ENCODE data around the gene HOXA3. TPM values are rescaled to one million over a fixed set of nuclear protein-coding genes. Genes with fewer than 3 reads are reported as not detected.

The HOXA3 gene
- total RNA-seq, 1 donor from 2014 or later = 209 TPM

GRCh38 chr7:27198871-27199801 lies 46.8 kb upstream of the HOXA3 start:
- Mint-ChIP-seq H3K4me1 (peaks cover 20% of the 10 kb centered on the region), H3K9me3 (no peaks in the 10 kb centered on the region), H3K27ac (peak overlapping the region; percentile 79), H3K36me3 (no peaks in the 10 kb centered on the region), H3K27me3 (ENCODE audit: low read depth) (peaks cover 90% of the 10 kb centered on the region), H3K4me3 (peak overlapping the region; percentile 81)
- TF ChIP-seq CTCF (IDR thresholded peaks at IDR 0.05; ENCODE audit: unreplicated experiment) = no peak
- DNase-seq (ENCODE audit: low spot score in 2 of 2, unreplicated experiment in 2 of 2) = peak in 1 of 2 experiments; percentile 51

GRCh38 chr7:27198138-27198841 lies 45.9 kb upstream of the HOXA3 start:
- peaks cover 90% of the 10 kb centered on the region for H3K27me3 Mint-ChIP-seq (ENCODE audit: low read depth)
- peaks cover 24% of the 10 kb centered on the region for H3K4me1 Mint-ChIP-seq
- peak in 1 of 2 experiments; percentile 40 for DNase-seq (ENCODE audit: low spot score in 2 of 2, unreplicated experiment in 2 of 2)
- H3K27ac Mint-ChIP-seq = peak overlapping the region; percentile 11
- H3K4me3 Mint-ChIP-seq = peak overlapping the region; percentile 81
- no peaks in the 10 kb centered on the region for H3K36me3 Mint-ChIP-seq
- no peaks in the 10 kb centered on the region for H3K9me3 Mint-ChIP-seq
- TF ChIP-seq CTCF (IDR thresholded peaks at IDR 0.05; ENCODE audit: unreplicated experiment) = no peak

- peak overlapping the region; percentile 11 for H3K27ac Mint-ChIP-seq
- no peak for DNase-seq (ENCODE audit: low spot score in 2 of 2, unreplicated experiment in 2 of 2)
- no peaks in the 10 kb centered on the region for H3K36me3 Mint-ChIP-seq
- H3K4me3 Mint-ChIP-seq = peak overlapping the region; percentile 81
- H3K4me1 Mint-ChIP-seq = peaks cover 28% of the 10 kb centered on the region
- peaks cover 89% of the 10 kb centered on the region for H3K27me3 Mint-ChIP-seq (ENCODE audit: low read depth)
- no peak for TF ChIP-seq CTCF (IDR thresholded peaks at IDR 0.05; ENCODE audit: unreplicated experiment)
- no peaks in the 10 kb centered on the region for H3K9me3 Mint-ChIP-seq
These were observed 45.0 kb upstream of the HOXA3 start for GRCh38 chr7:27197137-27198042.

- H3K27me3 Mint-ChIP-seq (ENCODE audit: low read depth) = peaks cover 89% of the 10 kb centered on the region
- peaks cover 31% of the 10 kb centered on the region for H3K4me1 Mint-ChIP-seq
- H3K9me3 Mint-ChIP-seq = no peaks in the 10 kb centered on the region
- peak in 1 of 2 experiments; percentile 86 for DNase-seq (ENCODE audit: low spot score in 2 of 2, unreplicated experiment in 2 of 2)
- H3K27ac Mint-ChIP-seq = peak overlapping the region; percentile 56
- peak overlapping the region; percentile 60 for H3K4me3 Mint-ChIP-seq
- no peaks in the 10 kb centered on the region for H3K36me3 Mint-ChIP-seq
- peak; percentile 71 for TF ChIP-seq CTCF (IDR thresholded peaks at IDR 0.05; ENCODE audit: unreplicated experiment)
These were observed 43.9 kb upstream of the HOXA3 start for GRCh38 chr7:27196287-27196767.

Data from mesothelial cell of epicardium (in vitro differentiated cells).